KG1 (cell line): ENCODE data around the gene LRRC72.
A peak's percentile ranks its signal among the peaks of the same experiment; 100 is the strongest.
"Not testable (repeated sequence)": the region's sequence is repeated elsewhere in the genome, so short reads cannot be mapped to it uniquely, and the experiment has no call there.

Experiments
- DNase-seq: peaks from one replicate; lab custom pipeline; 2025; lab: John Stamatoyannopoulos, UW

Gene LRRC72

GRCh38 chr7:16528520-16528919, 1.9 kb downstream of the LRRC72 start:
- DNase-seq: no peak

DNA sequence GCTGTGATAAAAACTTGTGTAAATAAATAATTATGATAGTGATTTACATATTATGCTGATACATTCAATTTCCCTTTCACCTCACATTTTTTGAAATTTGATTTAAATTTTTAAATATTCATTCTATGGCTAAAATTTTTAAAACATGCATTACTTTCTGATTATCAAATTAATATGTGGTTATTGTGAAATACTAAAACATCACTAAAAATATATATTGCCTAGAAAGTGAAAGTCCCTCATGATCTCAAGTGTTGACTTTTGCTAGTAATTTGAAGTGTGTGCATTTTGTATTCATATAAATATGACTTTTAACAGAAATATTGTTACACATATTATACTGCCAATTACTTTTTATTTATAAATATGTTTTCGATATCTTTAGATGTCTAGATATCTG, 3.1 kb downstream of the LRRC72 start:
- DNase-seq: no peak

- DNase-seq: no peak
Observed at GRCh38 chr7:16531707-16532106, 5.1 kb downstream of the LRRC72 start.

DNA sequence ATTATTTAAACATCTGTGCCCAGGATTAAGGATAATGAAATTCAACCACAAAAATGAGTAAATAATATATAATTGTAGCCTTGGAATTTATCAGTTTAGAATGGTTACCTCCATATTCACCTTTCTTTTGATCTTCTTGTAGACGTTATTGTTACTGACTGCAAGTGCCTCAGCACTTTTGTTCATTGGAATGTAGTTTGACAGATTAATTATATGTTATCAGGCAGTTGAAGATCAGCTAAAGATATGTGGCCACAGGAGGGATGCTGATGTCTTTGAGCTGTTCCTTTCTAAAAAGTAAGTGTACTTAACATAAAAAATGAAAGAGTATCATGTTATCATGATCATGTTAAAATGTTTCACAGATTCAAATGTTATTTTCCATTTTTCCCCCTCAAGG, 5.6 kb downstream of the LRRC72 start:
- no peak for DNase-seq

- DNase-seq: no peak
Observed at GRCh38 chr7:16535500-16535899, 8.9 kb downstream of the LRRC72 start.

GRCh38 chr7:16540559-16540958, 13.9 kb downstream of the LRRC72 start:
- not testable (repeated sequence) for DNase-seq

DNA sequence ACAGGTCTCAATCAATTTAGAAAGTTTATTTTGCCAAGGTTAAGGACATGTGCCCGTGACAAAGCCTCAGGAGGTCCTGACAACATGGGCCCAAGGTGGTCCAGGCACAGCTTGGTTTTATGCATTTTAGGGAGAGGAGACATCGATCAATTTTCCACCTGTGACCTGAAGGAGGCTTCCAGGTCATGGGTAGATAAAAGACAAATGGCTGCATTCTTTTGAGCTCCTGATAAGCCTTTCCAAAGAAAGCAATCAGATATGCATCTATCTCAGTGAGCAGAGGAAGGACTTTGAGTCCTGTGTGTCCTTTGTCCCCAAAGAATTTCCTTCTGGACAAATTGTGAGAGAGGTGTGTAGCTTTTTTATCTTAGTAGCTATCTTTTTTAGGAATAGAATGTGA, 15.8 kb downstream of the LRRC72 start:
- DNase-seq: no peak

DNA sequence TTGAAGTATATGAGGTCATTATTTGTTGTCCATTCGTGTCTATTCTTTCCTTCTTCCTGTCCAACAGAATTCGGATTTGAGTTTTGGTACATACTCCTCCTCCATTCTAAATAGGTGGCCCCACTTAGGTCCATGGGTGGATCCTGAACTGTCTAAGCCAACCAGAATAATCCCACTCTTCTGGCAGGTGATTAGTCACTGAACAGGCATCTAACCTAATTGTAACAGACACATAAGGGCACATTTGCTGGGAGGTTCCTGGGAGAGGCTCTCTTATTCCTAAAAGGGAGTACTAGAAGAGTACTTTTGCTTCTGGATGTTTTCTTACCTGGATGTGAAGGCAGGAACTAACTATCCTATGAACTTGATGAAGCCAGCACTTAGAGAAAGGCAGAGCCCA, 16.8 kb downstream of the LRRC72 start:
- DNase-seq: no peak

DNA sequence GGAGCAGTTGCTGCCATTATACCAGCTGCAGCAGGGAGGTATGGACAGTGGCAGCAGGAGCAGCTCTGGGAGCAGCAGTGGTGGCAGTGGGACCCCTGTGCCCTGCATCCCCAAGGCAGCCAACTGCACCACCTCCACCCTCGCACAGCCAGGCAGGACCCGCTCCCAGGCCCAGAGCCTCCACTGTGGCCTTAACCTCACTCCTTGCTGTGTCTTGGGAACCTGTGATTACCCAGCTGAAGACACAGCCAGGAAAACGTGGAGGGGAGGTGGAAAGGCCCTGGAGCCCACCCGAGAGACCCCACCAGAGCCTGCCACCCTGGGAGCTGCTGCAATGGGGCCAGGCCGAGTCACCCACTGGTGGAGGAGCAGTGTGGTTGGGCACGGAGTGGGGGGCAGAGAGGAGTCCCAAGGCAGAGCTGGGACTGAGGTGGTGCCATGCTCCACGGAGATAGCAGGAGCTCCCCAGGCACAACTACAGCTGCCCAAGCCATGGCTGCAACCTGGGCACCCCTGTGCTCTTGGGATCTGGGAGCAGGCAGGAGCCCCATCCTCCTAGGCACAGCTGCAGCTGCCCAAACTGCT, 20.4 kb downstream of the LRRC72 start:
- no peak for DNase-seq

GRCh38 chr7:16548428-16548827, 21.8 kb downstream of the LRRC72 start:
- no peak for DNase-seq

DNA sequence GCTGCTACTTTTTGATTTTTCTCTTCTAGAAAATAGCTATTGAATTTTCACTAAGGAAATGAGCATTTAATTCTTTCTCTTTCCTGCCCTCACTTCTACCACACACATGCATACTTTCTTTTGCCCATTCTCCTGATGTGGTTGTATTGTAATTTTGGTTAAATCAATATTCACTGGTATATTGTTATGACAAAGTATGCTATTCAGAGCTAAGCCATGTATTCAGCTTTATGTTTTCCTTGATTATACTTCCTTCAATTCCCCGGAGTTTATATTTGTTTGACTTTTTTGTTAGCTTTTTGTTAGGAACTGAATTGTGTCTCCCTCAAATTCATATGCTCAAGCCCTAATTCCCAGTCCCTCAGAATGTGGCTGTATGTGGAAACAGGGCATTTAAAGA, 24.0 kb downstream of the LRRC72 start:
- no peak for DNase-seq

DNA sequence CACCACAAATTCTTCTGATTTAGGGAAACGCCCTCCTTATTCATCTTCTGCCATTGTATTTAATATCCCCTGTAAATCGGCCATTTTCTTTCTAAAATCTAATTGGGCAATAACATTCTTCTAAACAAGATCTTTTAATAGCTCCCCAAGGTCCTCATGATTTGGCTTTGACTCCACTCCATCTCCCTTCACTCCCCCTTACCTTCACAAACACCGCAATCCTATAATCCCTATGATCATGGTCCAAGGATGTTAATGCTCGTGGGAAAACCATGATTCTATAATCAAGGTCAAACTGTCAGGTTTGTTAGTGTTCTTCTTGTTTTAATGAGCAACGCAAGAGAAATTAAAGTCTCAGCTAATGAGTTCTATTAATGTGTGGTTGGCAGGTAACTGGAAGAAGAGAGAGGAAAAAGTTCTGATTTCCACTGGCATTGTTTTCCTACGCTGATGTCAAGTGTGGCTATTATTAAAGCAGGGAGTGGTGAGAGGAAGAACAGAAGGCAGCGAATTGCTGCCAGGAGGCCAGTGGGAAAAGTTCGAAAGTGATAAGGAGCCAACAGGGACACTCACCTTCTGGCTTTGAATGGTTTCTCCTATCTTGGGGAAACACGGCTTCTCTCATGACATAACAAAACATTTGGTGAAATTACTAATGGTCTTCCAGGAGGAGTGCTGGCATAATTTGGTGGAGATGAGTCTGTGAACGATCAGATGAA, 28.1 kb downstream of the LRRC72 start:
- DNase-seq: no peak

DNA sequence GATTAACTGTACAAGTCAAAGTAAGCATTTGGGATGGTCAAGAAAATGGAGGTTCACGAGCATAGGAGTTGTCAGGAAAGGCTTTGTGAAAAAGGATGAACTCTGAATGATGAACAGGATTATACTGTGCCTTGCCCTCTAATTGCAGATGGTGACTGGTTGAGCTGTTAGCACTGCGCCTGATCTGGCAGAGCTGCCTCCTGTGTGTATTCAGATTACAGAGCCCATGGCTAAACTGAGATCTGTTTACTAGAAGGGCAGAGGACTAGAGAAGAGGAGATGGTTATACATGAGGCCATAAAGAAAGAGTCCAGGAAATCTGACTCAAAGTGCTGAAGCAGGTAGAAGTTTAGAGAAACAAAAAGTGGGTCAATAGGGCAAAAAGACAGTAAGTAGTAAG, 29.7 kb downstream of the LRRC72 start:
- DNase-seq: no peak

- DNase-seq: no peak
Observed at GRCh38 chr7:16558761-16559302, 32.2 kb downstream of the LRRC72 start.

DNA sequence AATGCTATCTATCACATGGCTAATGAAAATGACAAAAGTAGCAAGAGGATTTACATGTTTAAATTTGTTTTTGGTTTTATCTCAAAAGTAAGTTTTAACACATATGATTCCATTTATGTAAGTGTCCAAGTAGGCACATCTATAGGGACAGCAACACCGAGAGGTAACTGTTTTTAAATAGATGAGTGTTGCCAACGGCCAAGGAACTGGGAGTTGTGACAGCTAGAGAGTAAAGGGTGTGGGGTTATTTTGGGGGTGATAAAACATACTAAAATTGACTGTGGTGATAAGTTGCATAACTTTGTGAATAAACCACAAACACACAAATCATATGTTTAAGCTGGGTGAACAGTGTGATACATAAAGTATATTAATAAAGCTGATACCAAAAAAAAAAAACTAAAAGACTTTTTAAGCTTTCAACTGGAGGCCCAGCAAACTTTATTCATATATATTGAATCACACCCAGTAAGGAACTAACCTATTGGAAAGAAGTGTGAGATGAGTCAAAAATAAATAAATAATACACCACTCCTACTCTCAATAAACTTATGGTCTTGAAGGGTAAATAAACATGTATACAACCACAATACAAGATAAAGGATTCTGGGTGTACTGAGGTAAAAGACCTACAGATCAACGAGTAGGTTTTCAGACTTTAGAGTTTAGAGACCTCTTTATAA, 33.0 kb downstream of the LRRC72 start:
- no peak for DNase-seq

DNA sequence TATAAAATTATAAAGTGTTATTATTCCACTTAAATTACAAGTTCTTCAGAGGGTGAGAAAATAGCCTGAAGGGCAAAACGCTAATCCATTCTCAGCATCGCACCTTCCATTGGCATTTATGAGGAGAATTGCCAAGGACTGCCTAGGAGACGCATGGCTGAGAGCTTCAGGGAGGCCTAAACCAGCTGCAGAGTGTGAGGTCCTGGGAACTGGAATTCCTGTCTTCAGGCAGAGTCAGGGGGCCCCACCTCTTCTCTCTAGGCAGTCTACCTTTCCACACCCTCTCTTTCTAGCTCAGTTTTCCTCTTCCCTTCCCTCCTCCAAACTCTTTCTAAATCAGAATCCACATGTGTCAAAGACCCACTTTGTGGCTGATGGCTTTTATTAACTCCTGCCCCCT, 35.3 kb downstream of the LRRC72 start:
- DNase-seq: no peak

DNA sequence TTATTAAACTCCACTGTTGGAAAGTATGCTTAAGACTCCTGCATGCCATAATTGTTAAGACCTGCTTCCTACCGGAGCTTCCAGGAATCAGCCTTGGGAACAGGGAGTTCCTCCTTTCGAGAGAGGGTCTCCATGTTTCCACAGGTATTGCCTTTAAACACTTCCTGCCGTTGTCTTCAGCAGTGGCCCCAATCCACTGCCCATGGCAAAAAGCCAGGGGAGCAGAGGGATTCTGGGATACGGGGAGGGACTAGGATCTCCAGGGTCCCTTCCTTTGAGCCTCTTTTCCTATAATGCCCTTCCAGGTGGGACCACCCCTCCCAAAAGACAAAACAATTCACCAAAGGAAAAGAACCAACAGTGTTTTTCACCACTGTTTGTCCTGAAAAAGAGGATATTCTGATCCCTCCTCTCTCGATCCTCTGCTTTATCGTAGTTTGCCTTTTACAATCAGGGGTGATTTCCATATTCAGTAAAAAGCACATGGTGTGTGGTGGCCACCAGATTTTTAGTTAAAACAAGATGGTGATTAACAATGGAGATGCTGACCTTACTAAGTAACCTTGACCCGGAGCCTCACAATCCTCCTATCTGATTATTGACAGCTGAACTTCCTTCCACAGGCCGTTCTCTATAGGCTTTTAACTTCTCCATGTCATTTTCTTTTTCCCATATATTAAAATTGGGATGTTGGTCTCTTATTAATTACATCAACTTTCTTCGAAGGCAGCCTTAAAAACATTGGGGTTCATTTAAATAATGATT, 36.0 kb downstream of the LRRC72 start:
- DNase-seq: peak; percentile 31

DNA sequence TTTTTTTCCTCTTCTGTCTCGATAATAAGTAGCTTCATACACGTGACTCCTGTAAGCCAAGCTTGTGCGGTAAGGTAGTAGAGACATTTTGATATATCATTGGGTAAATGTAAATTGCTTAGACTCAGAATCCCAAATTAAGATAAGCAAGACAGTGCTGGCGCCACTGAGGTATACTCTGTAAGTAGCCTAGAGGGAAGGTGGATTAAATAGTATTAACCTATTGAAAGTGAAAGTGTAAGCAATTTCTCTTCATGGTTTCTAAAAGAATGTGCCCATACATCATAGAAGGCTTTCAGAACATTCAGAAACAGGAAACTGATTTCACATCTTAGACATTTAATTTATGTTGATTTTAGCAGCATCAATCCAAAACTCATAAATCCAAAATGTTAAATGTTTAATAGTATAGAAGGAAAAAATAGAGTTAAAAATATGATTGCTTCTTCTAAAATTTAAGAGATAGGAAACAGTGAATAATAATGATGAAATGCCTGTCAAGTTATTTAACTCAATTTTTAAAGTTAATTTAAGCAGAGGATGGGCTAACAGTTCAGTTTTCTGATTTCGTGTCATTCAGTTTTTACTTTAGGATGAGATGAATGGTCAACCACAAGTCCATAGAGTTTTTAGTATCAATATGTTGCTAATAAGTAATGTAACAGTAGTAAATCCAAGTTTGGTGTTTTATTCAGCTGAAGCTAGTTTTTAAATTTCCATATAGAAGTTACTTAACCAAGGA, 36.8 kb downstream of the LRRC72 start:
- peak; percentile 51 for DNase-seq

DNA sequence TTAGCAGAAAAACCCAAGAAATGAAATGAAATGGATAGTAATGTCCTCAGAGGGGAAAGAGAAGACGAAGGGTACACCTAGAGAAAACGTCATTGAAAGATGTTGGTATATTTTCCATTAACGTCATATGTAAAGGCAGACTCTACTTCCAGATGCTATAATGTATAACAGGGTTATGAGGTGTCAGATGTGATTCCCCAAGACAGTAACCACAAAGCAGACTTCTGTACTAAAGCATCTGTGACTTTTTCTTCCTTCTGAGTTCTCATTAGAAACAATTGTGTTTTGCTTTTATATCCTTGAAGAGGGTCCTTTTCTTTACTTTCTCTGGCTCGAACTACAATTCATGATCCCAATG, 37.4 kb downstream of the LRRC72 start:
- DNase-seq: no peak

DNA sequence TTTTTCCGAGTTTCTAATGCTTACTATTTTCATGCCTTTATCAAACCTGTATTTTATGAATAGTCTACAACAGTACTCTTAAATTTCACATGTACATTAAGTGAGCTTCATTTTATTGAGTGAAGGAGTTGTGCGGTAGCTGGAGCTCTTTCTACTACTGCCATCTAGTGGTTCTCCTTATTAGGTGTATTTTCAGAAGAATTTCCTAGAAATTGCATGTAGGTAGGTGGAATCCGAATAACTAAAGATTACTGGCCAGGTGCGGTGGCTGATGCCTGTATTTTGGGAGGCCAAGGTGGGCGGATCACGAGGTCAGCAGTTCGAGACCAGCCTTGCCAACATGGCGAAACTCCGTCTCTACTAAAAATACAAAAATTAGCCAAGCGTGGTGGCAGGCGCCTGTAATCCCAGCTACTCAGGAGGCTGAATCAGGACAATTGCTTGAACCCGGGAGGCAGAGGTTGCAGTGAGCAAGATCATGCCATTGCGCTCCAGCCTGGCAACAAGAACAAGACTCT, 38.3 kb downstream of the LRRC72 start:
- DNase-seq: peak; percentile 25

DNA sequence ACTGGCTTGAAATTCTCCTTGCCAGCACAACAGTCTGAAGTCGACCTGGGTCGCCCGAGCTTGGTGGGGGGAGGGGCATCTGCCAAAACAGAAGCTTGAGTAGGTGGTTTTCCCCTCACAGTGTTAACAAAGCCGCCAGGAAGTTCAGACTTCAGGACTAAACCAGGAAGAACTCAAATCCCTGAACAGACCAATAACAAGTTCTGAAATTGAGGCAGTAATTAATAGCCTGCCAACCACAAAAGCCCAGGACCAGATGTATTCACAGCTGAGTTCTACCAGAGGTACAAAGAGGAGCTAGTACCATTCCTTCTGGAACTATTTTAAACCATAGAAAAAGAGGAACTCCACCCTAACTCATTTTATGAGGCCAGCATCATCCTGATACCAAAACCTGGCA, 45.3 kb downstream of the LRRC72 start:
- no peak for DNase-seq

GRCh38 chr7:16579216-16579615, 52.6 kb downstream of the LRRC72 start:
- DNase-seq: no peak
